ENCODE results near the gene NEK3. TPM values are rescaled to one million over a fixed set of nuclear protein-coding genes. Genes with fewer than 3 reads are reported as not detected.
"Not testable (repeated sequence)": the region's sequence is repeated elsewhere in the genome, so short reads cannot be mapped to it uniquely, and the experiment has no call there.

NEK3 gene
- polyA plus RNA-seq, 3 donors = 5.7 to 13.7 (median 6.1) TPM

GRCh38 chr13:52187029-52187423 lies 27.6 kb upstream of the NEK3 start:
- no peak for DNase-seq
- H3K27me3 Mint-ChIP-seq (ENCODE audit: low read depth in 3 of 3) = peaks cover 0 to 2% (median 0%) of the 10 kb centered on the region in 3 donors
- Histone ChIP-seq H3K4me1 (ENCODE audit: control insufficient read depth in 1 of 2, insufficient read depth in 2 of 2, low read length in 2 of 2) (no peaks in the 10 kb centered on the region), H2AFZ (ENCODE audit: insufficient read depth, low read depth, low read length, poor library complexity, severe bottlenecking) (no peak overlapping the region), H4K20me1 (ENCODE audit: insufficient read depth, low read length) (no peaks in the 10 kb centered on the region), H3K4me2 (replicated peaks; ENCODE audit: extremely low read depth, low read length, poor library complexity, severe bottlenecking) (no peak overlapping the region), H3K79me2 (ENCODE audit: insufficient read depth, low read length) (peaks cover 7% of the 10 kb centered on the region), H3K36me3 (replicated peaks in 1 of 2; ENCODE audit: control insufficient read depth in 1 of 2, insufficient read depth in 2 of 2, low read length in 2 of 2) (peaks cover 5 to 55% of the 10 kb centered on the region in 2 donors), H3K27ac (ENCODE audit: low read depth in 1 of 2, low read length in 2 of 2) (no peak overlapping the region), H3K4me3 (replicated peaks in 1 of 3; ENCODE audit: low read depth in 2 of 3, low read length in 3 of 3) (no peak overlapping the region), H3K27me3 (ENCODE audit: control insufficient read depth in 2 of 2, insufficient read depth in 2 of 2, low read length in 2 of 2) (no peaks in the 10 kb centered on the region), H3K9me3 (replicated peaks in 1 of 2; ENCODE audit: control insufficient read depth in 1 of 2, insufficient read depth in 1 of 2, low read length in 2 of 2) (no peaks in the 10 kb centered on the region), H3K9ac (ENCODE audit: insufficient read depth, low read length, poor library complexity, severe bottlenecking) (no peak overlapping the region)
- no peak for TF ChIP-seq CTCF (IDR thresholded peaks at IDR 0.05)
- H3K9me3 Mint-ChIP-seq = no peaks in the 10 kb centered on the region
- H3K4me1 Mint-ChIP-seq = peaks cover 5% of the 10 kb centered on the region
- no peak overlapping the region for H3K4me3 Mint-ChIP-seq
- no CpG with 5 or more reads among the region's 1 CpG for WGBS (ENCODE audit: insufficient coverage)
- H3K36me3 Mint-ChIP-seq = peaks cover 41 to 52% of the 10 kb centered on the region in 2 donors
- H3K27ac Mint-ChIP-seq = no peak overlapping the region
- intact Hi-C loops (cut with micrococcal nuclease) = no loop called here

GRCh38 chr13:52181316-52181954 lies 22.0 kb upstream of the NEK3 start:
- DNase-seq; H3K79me2 ChIP-seq (ENCODE audit: insufficient read depth, low read length); intact Hi-C loops (cut with micrococcal nuclease); H3K4me3 ChIP-seq (replicated peaks in 1 of 3; ENCODE audit: low read depth in 2 of 3, low read length in 3 of 3); H3K4me3 Mint-ChIP-seq; H3K9me3 ChIP-seq (replicated peaks in 1 of 2; ENCODE audit: control insufficient read depth in 1 of 2, insufficient read depth in 1 of 2, low read length in 2 of 2); H3K4me1 ChIP-seq (ENCODE audit: control insufficient read depth in 1 of 2, insufficient read depth in 2 of 2, low read length in 2 of 2); H3K27me3 Mint-ChIP-seq (ENCODE audit: low read depth in 3 of 3); H3K4me1 Mint-ChIP-seq; H3K9me3 Mint-ChIP-seq; H3K9ac ChIP-seq (ENCODE audit: insufficient read depth, low read length, poor library complexity, severe bottlenecking); H3K27ac Mint-ChIP-seq; H2AFZ ChIP-seq (ENCODE audit: insufficient read depth, low read depth, low read length, poor library complexity, severe bottlenecking); H4K20me1 ChIP-seq (ENCODE audit: insufficient read depth, low read length); H3K27me3 ChIP-seq (ENCODE audit: control insufficient read depth in 2 of 2, insufficient read depth in 2 of 2, low read length in 2 of 2); H3K27ac ChIP-seq (ENCODE audit: low read depth in 1 of 2, low read length in 2 of 2); H3K4me2 ChIP-seq (replicated peaks; ENCODE audit: extremely low read depth, low read length, poor library complexity, severe bottlenecking): not testable (repeated sequence)
- peaks cover 16 to 59% of the 10 kb centered on the region in 2 donors for H3K36me3 ChIP-seq (replicated peaks in 1 of 2; ENCODE audit: control insufficient read depth in 1 of 2, insufficient read depth in 2 of 2, low read length in 2 of 2)
- peaks cover 45 to 55% of the 10 kb centered on the region in 2 donors for H3K36me3 Mint-ChIP-seq
- no CpG with 5 or more reads among the region's 5 CpGs for WGBS (ENCODE audit: insufficient coverage)

All from CD14-positive monocyte (primary cell).